Measurements from ENCODE around the gene MPPED1.

Gene MPPED1

GRCh38 chr22:43413826-43414225 lies 2.0 kb downstream of the MPPED1 start:
- H3K4me3 ChIP-seq (ENCODE audit: control insufficient read depth, low read depth, low read length): no peak overlapping the region
- DNase-seq (ENCODE audit: low read depth): no peak

DNA sequence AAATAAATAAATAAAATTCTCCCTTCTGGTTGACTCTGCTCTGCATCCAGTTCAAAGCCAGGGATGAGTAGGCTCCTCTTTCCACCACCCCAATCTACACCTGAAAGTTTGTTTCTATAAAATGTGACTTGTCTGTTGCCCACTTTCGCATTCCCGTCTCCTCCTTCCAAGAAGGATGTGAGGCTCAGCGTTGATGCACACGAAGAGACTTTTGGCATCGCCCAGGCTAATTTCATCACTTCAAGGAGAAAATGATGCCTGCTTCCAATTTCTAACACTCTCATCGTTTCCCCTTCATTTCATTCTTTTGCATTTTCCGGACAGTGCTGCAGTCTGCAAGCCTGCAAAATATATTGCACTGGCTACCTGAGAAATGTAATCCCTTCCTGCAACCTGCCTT lies 3.9 kb downstream of the MPPED1 start:
- no peak for DNase-seq (ENCODE audit: low read depth)
- H3K4me3 ChIP-seq (ENCODE audit: control insufficient read depth, low read depth, low read length): no peak overlapping the region
- TF ChIP-seq, protein P1, sequence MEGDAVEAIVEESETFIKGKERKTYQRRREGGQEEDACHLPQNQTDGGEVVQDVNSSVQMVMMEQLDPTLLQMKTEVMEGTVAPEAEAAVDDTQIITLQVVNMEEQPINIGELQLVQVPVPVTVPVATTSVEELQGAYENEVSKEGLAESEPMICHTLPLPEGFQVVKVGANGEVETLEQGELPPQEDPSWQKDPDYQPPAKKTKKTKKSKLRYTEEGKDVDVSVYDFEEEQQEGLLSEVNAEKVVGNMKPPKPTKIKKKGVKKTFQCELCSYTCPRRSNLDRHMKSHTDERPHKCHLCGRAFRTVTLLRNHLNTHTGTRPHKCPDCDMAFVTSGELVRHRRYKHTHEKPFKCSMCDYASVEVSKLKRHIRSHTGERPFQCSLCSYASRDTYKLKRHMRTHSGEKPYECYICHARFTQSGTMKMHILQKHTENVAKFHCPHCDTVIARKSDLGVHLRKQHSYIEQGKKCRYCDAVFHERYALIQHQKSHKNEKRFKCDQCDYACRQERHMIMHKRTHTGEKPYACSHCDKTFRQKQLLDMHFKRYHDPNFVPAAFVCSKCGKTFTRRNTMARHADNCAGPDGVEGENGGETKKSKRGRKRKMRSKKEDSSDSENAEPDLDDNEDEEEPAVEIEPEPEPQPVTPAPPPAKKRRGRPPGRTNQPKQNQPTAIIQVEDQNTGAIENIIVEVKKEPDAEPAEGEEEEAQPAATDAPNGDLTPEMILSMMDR (IDR thresholded peaks at IDR 0.05; ENCODE audit: control insufficient read depth, insufficient read depth, low read depth, low read length, missing control alignments): no peak

More at GRCh38 chr22:43413826-43414225, 2.0 kb downstream of the MPPED1 start:
- TF ChIP-seq, protein P1 (IDR thresholded peaks at IDR 0.05; ENCODE audit: control insufficient read depth, insufficient read depth, low read depth, low read length, missing control alignments): no peak

- no peak overlapping the region for H3K4me3 ChIP-seq (ENCODE audit: control insufficient read depth, low read depth, low read length)
- TF ChIP-seq, protein P1 (IDR thresholded peaks at IDR 0.05; ENCODE audit: control insufficient read depth, insufficient read depth, low read depth, low read length, missing control alignments): no peak
- DNase-seq (ENCODE audit: low read depth): no peak
These were observed 5.7 kb downstream of the MPPED1 start for GRCh38 chr22:43417555-43417954.

DNA sequence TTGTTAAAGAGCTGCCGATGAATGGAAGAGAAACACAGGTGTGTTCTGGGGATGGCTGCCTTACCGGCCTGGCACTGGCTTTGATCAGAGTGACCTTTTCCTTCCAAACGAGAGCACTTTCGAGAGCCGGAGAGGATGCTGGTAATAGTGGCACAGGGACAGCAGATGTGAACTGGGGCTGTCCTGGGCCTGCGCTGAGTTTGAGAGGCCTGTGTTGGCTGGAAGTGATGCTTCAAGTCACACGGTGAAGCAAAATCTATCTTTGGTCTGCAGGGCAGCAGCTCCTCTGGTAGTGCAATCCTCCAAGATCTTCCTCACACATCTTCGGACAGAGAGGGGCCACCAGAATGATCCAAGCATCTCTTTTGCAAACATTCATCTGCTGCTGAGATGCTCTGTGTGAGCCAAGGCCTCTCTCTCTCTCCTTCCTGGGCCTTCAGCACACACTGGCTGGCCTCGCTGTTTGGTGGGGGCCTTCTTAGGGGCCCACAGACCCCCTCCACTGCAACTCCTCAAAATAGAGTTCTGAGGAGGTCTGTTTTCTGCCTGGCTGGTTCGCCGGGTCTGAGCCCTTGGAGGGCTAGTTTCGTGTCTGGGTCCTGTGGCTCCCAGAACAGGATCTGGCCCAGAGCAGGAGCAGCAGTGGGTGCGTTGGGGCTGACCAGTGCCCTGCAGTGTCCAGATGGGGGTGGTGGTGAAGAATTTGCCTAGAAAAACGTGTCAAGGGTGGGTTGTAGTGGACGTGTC lies 6.4 kb downstream of the MPPED1 start:
- no peak for DNase-seq (ENCODE audit: low read depth)
- TF ChIP-seq, protein P1 (IDR thresholded peaks at IDR 0.05; ENCODE audit: control insufficient read depth, insufficient read depth, low read depth, low read length, missing control alignments): no peak
- no peak overlapping the region for H3K4me3 ChIP-seq (ENCODE audit: control insufficient read depth, low read depth, low read length)

DNA sequence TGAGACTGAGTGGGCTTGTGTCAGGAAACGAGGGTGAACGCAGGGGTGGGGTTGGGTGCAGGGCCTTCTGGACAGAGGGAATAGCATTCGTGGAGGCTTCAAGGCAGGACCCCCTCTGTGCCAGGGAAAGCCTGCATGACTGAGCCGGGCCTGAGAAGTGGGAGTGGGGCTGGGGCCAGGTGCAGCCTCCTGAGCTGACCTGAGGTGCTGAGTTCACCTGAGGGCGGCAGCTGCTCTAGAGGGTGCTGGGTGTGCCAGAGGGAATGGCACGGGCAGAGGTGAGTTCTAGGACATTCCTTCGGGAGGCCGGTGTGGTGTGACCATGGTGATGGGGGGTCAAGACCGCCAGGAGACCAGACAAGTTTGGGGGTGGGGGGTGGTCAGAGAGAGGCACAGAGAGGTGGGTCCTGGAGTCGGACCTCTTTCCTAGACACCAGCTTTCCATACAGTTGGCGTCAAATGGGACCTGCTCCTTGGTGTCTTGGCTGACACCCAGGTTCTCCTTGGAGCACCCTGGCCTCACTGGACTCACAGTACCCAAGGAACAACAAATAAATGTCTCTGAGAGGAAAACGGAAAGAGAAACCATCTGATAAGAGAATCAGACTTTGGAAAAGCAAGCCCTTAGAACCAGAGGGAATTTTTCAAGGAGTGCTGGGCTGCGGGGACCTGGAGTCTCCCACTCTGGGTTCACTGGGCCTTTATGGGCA lies 7.7 kb downstream of the MPPED1 start:
- TF ChIP-seq, protein P1 (IDR thresholded peaks at IDR 0.05; ENCODE audit: control insufficient read depth, insufficient read depth, low read depth, low read length, missing control alignments): no peak
- no peak overlapping the region for H3K4me3 ChIP-seq (ENCODE audit: control insufficient read depth, low read depth, low read length)
- no peak for DNase-seq (ENCODE audit: low read depth)

GRCh38 chr22:43421046-43421665 lies 9.3 kb downstream of the MPPED1 start:
- no peak for DNase-seq (ENCODE audit: low read depth)
- TF ChIP-seq, protein P1 (IDR thresholded peaks at IDR 0.05; ENCODE audit: control insufficient read depth, insufficient read depth, low read depth, low read length, missing control alignments): no peak
- no peak overlapping the region for H3K4me3 ChIP-seq (ENCODE audit: control insufficient read depth, low read depth, low read length)
